OCI-LY7 (cell line): ENCODE results near the gene BBOX1. TPM values are rescaled to one million over a fixed set of nuclear protein-coding genes. Genes with fewer than 3 reads are reported as not detected.

Experiments
- BruUV-seq: library from RNA; stranded (reverse); fragments of 400-500 nt; replicated peaks from 2 replicates; lab custom pipeline; 2021; lab: Mats Ljungman, UMichigan
- CTCF ChIA-PET: fragments of 300-600 bp; sonication (Branson Sonifier 250); formaldehyde crosslinking; loops from one replicate; lab custom pipeline; 2022; ENCODE audit warnings: antibody characterized with exemption; ENCODE audit not compliant: unreplicated experiment; lab: Charles Lee
- POLR2A ChIA-PET: fragments of 300-600 bp; sonication (Branson Sonifier 250); formaldehyde crosslinking; loops from one replicate; lab custom pipeline; 2022; ENCODE audit warnings: antibody characterized with exemption; lab: Charles Lee
- DNase-seq: peaks from one replicate; pipeline ENCODE4 v3.0.0-alpha.2; 2015; ENCODE audit warnings: low spot score
- H2AFZ ChIP-seq: fragments of 200-600 bp; sonication (generic), shearing (Covaris generic); 2 replicates; pipeline ENCODE4 v1.6.1; 2014; ENCODE audit warnings: mild to moderate bottlenecking, antibody characterized with exemption, low read length, moderate library complexity
- H3K27ac ChIP-seq: fragments of 200-600 bp; sonication (generic); 2 replicates; pipeline ENCODE4 v1.5.1; 2014; ENCODE audit warnings: mixed run types, low read depth, mild to moderate bottlenecking, moderate library complexity, low read length, inconsistent platforms; ENCODE audit not compliant: poor library complexity, severe bottlenecking
- H3K36me3 ChIP-seq: fragments of 200-600 bp; sonication (generic); 2 replicates; pipeline ENCODE4 v1.6.1; 2014; ENCODE audit warnings: mild to moderate bottlenecking, antibody characterized with exemption, low read length, moderate library complexity, mixed read lengths; ENCODE audit not compliant: insufficient read depth
- H3K4me1 ChIP-seq: fragments of 200-600 bp; sonication (generic); 2 replicates; pipeline ENCODE4 v1.5.1; 2014; ENCODE audit warnings: mild to moderate bottlenecking, low read length; ENCODE audit not compliant: insufficient read depth, poor library complexity, severe bottlenecking
- H3K4me2 ChIP-seq: fragments of 200-600 bp; sonication (generic); 2 replicates; pipeline ENCODE4 v1.6.1; 2014; ENCODE audit warnings: mild to moderate bottlenecking, low read length
- H3K4me3 ChIP-seq: fragments of 200-600 bp; sonication (generic); 2 replicates; pipeline ENCODE4 v1.5.1; 2014; ENCODE audit warnings: mild to moderate bottlenecking, low read depth, low read length; ENCODE audit not compliant: poor library complexity, severe bottlenecking
- H3K79me2 ChIP-seq: fragments of 200-600 bp; sonication (generic); 2 replicates; pipeline ENCODE4 v1.6.1; 2016; ENCODE audit warnings: low read depth, mild to moderate bottlenecking, low read length, moderate library complexity, mixed read lengths; ENCODE audit not compliant: insufficient read depth
- H3K9me2 ChIP-seq: fragments of 200-600 bp; sonication (generic); 2 replicates; pipeline ENCODE4 v1.6.1; 2016; ENCODE audit warnings: mild to moderate bottlenecking, low read length, mixed read lengths; ENCODE audit not compliant: insufficient read depth
- H3K9me3 ChIP-seq: fragments of 200-600 bp; sonication (generic); 2 replicates; pipeline ENCODE4 v1.6.1; 2014; ENCODE audit warnings: mild to moderate bottlenecking, mixed run types, low read length, mixed read lengths
- H4K20me1 ChIP-seq: fragments of 200-600 bp; sonication (generic); 2 replicates; pipeline ENCODE4 v1.6.1; 2014; ENCODE audit warnings: mild to moderate bottlenecking, antibody characterized with exemption, low read length, moderate library complexity, mixed read lengths; ENCODE audit not compliant: insufficient read depth
- EZH2phosphoT487 ChIP-seq: fragments of 200-600 bp; sonication (generic); IDR thresholded peaks from 2 replicates; pipeline ENCODE4 v1.6.1; 2018; ENCODE audit warnings: low read depth, borderline replicate concordance, mild to moderate bottlenecking, mixed run types, antibody characterized with exemption, low read length, moderate library complexity, mixed read lengths
- intact Hi-C: fragments of 100-400 bp; cut with micrococcal nuclease; formaldehyde crosslinking; loops from one replicate; pipeline ENCODE4 v1.10.0; 2022; ENCODE audit not compliant: unreplicated experiment
- total RNA-seq, 2 experiments: library from RNA; depleted of rRNA in 1 of 2; stranded (reverse); fragments of >200 nt in 1 of 2; shearing (Covaris generic) in 1 of 2; gene quantifications; 2 replicates each; pipeline ENCODE4 v1.2.3, GENCODE V29; 2014 to 2022
- TF ChIP-seq, protein P1 (sequence below): fragments of 200-600 bp; sonication (generic); conservative IDR thresholded peaks from 2 replicates; pipeline ENCODE4 v1.5.1; 2014; ENCODE audit warnings: mild to moderate bottlenecking, antibody characterized with exemption, low read length, moderate library complexity, mixed read lengths

BBOX1 gene
- total RNA-seq, 2 experiments from 2014 or later, result not detected

- CTCF ChIA-PET, result no interaction called here
- intact Hi-C loops, result no loop called here
- Histone ChIP-seq H2AFZ (no peak overlapping the region), H3K36me3 (no peaks in the 10 kb centered on the region), H3K79me2 (no peaks in the 10 kb centered on the region), H3K4me1 (no peaks in the 10 kb centered on the region), H3K9me2 (no peaks in the 10 kb centered on the region), H3K9me3 (no peaks in the 10 kb centered on the region), H3K27ac (no peak overlapping the region), H4K20me1 (no peaks in the 10 kb centered on the region), H3K4me2 (no peak overlapping the region), H3K4me3 (no peak overlapping the region)
- no TSS peak for BruUV-seq
- TF ChIP-seq, protein P1, sequence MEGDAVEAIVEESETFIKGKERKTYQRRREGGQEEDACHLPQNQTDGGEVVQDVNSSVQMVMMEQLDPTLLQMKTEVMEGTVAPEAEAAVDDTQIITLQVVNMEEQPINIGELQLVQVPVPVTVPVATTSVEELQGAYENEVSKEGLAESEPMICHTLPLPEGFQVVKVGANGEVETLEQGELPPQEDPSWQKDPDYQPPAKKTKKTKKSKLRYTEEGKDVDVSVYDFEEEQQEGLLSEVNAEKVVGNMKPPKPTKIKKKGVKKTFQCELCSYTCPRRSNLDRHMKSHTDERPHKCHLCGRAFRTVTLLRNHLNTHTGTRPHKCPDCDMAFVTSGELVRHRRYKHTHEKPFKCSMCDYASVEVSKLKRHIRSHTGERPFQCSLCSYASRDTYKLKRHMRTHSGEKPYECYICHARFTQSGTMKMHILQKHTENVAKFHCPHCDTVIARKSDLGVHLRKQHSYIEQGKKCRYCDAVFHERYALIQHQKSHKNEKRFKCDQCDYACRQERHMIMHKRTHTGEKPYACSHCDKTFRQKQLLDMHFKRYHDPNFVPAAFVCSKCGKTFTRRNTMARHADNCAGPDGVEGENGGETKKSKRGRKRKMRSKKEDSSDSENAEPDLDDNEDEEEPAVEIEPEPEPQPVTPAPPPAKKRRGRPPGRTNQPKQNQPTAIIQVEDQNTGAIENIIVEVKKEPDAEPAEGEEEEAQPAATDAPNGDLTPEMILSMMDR, result no peak
- no peak for TF ChIP-seq EZH2phosphoT487
- POLR2A ChIA-PET, result interaction anchor here (0.6 kb wide), 1 partner anchor 990 kb away, joined by 3 read pairs; no protein-coding TSS in a partner anchor
- no peak for DNase-seq
Observed at GRCh38 chr11:27171376-27171958, 130.9 kb downstream of the BBOX1 start.

- TF ChIP-seq EZH2phosphoT487, result no peak
- TF ChIP-seq, protein P1, result no peak
Observed at GRCh38 chr11:27173545-27173944, 132.9 kb downstream of the BBOX1 start.

GRCh38 chr11:27174021-27174420, 133.4 kb downstream of the BBOX1 start:
- H3K4me1 ChIP-seq, result no peaks in the 10 kb centered on the region
- POLR2A ChIA-PET, result interaction anchor here (0.8 kb wide), 1 partner anchor 573 kb away, joined by 6 read pairs; no protein-coding TSS in a partner anchor
- H3K9me3 ChIP-seq, result no peaks in the 10 kb centered on the region
- H3K36me3 ChIP-seq, result no peaks in the 10 kb centered on the region
- no TSS peak for BruUV-seq
- no peak overlapping the region for H2AFZ ChIP-seq
- no peak overlapping the region for H3K27ac ChIP-seq
- no peak overlapping the region for H3K4me2 ChIP-seq
- no peak overlapping the region for H3K4me3 ChIP-seq
- H4K20me1 ChIP-seq, result no peaks in the 10 kb centered on the region
- CTCF ChIA-PET, result no interaction called here
- intact Hi-C loops, result no loop called here
- no peaks in the 10 kb centered on the region for H3K9me2 ChIP-seq
- TF ChIP-seq, protein P1, result no peak
- TF ChIP-seq EZH2phosphoT487, result no peak
- no peak for DNase-seq
- H3K79me2 ChIP-seq, result no peaks in the 10 kb centered on the region

More at GRCh38 chr11:27173545-27173944, 132.9 kb downstream of the BBOX1 start:
- POLR2A ChIA-PET, result interaction anchor here (0.8 kb wide), 1 partner anchor 573 kb away, joined by 6 read pairs; no protein-coding TSS in a partner anchor
- Histone ChIP-seq H3K27ac (no peak overlapping the region), H3K36me3 (no peaks in the 10 kb centered on the region), H3K9me3 (no peaks in the 10 kb centered on the region), H2AFZ (no peak overlapping the region), H3K4me2 (no peak overlapping the region), H3K79me2 (no peaks in the 10 kb centered on the region), H3K9me2 (no peaks in the 10 kb centered on the region), H3K4me3 (no peak overlapping the region), H4K20me1 (no peaks in the 10 kb centered on the region), H3K4me1 (no peaks in the 10 kb centered on the region)
- BruUV-seq, result no TSS peak
- no peak for DNase-seq
- CTCF ChIA-PET, result no interaction called here
- intact Hi-C loops, result no loop called here
